ENCODE measurements around the gene FGF9. TPM values are rescaled to one million over a fixed set of nuclear protein-coding genes. Genes with fewer than 3 reads are reported as not detected.

The FGF9 gene
- total RNA-seq, 1 experiment from 2014 or later, result 1.5 TPM

GRCh38 chr13:21736926-21737325 is 66.1 kb downstream of the FGF9 start:
- DNase-seq (ENCODE audit: low read depth, low spot score), result no peak
- no peak overlapping the region for H3K4me2 ChIP-seq (ENCODE audit: low read length)
- H4K20me1 ChIP-seq (ENCODE audit: insufficient read depth), result no peaks in the 10 kb centered on the region
- no peak for ATAC-seq
- H3K27ac ChIP-seq (ENCODE audit: low read depth, low read length), result no peak overlapping the region
- ChIA-PET POLR2A (no interaction called here), CTCF (interaction anchor here (1.0 kb wide), 1 partner anchor 112 kb away, joined by 4 read pairs; no protein-coding TSS in a partner anchor), RAD21 (ENCODE audit: low non-redundant PET in 1 of 2, low total read pairs in 2 of 2, uncharacterized antibody in 2 of 2, unreplicated experiment in 2 of 2) (no interaction called here)
- H3K27me3 ChIP-seq (ENCODE audit: insufficient read depth, low read length), result peaks cover 8% of the 10 kb centered on the region
- BruUV-seq (replicated peaks), result no TSS peak
- H3K4me3 ChIP-seq (replicated peaks in 1 of 2; ENCODE audit: low read depth in 1 of 2, low read length in 2 of 2), result no peak overlapping the region
- H3K9ac ChIP-seq (ENCODE audit: low read length), result no peak overlapping the region
- no peaks in the 10 kb centered on the region for H3K9me3 ChIP-seq (ENCODE audit: control insufficient read depth in 1 of 2, insufficient read depth in 1 of 2, low read depth in 1 of 2, low read length in 2 of 2)
- H3K36me3 ChIP-seq (ENCODE audit: control insufficient read depth in 1 of 2, insufficient read depth in 2 of 2, low read length in 2 of 2), result no peaks in the 10 kb centered on the region
- TF ChIP-seq, protein P1, sequence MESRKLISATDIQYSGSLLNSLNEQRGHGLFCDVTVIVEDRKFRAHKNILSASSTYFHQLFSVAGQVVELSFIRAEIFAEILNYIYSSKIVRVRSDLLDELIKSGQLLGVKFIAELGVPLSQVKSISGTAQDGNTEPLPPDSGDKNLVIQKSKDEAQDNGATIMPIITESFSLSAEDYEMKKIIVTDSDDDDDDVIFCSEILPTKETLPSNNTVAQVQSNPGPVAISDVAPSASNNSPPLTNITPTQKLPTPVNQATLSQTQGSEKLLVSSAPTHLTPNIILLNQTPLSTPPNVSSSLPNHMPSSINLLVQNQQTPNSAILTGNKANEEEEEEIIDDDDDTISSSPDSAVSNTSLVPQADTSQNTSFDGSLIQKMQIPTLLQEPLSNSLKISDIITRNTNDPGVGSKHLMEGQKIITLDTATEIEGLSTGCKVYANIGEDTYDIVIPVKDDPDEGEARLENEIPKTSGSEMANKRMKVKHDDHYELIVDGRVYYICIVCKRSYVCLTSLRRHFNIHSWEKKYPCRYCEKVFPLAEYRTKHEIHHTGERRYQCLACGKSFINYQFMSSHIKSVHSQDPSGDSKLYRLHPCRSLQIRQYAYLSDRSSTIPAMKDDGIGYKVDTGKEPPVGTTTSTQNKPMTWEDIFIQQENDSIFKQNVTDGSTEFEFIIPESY (IDR thresholded peaks at IDR 0.05; ENCODE audit: extremely low read depth, insufficient replicate concordance, low read length), result no peak
- no peak for TF ChIP-seq EZH2phosphoT487 (IDR thresholded peaks at IDR 0.05; ENCODE audit: borderline replicate concordance)
- TF ChIP-seq FOSL1 (IDR thresholded peaks at IDR 0.05; ENCODE audit: low read depth), result no peak
- no peak for TF ChIP-seq CBX3 (IDR thresholded peaks at IDR 0.05; ENCODE audit: low read depth)
- TF ChIP-seq ZFX (IDR thresholded peaks at IDR 0.05), result no peak
- no peak for TF ChIP-seq JUND (IDR thresholded peaks at IDR 0.05)
- no peak for TF ChIP-seq TCF7L2 (IDR thresholded peaks at IDR 0.05; ENCODE audit: borderline replicate concordance, extremely low read depth, insufficient read depth, insufficient read length)
- TF ChIP-seq SP1 (IDR thresholded peaks at IDR 0.05; ENCODE audit: low read depth), result no peak
- no peak for TF ChIP-seq CEBPB (IDR thresholded peaks at IDR 0.05; ENCODE audit: low read depth)
- no peak for TF ChIP-seq CTCF (IDR thresholded peaks at IDR 0.05 in 2 of 3, conservative IDR thresholded peaks at IDR 0.05 in 1 of 3; ENCODE audit: borderline replicate concordance in 1 of 3, insufficient read depth in 1 of 3, low read depth in 2 of 3, low read length in 2 of 3)
- TF ChIP-seq RAD21 (IDR thresholded peaks at IDR 0.05; ENCODE audit: low read depth), result no peak
- TF ChIP-seq EZH2 (IDR thresholded peaks at IDR 0.05), result no peak
- no peaks in the 10 kb centered on the region for H3K4me1 ChIP-seq (ENCODE audit: control insufficient read depth in 1 of 2, insufficient read depth in 2 of 2, low read length in 2 of 2)
- H2AFZ ChIP-seq (ENCODE audit: low read depth, low read length, poor library complexity, severe bottlenecking), result no peak overlapping the region
- H3K79me2 ChIP-seq (ENCODE audit: insufficient read depth, low read length), result no peaks in the 10 kb centered on the region
- intact Hi-C loops (cut with micrococcal nuclease), result no loop called here
- H3K9me2 ChIP-seq (ENCODE audit: insufficient read depth), result no peaks in the 10 kb centered on the region
